SJSA1 (cell line): Measurements from ENCODE around the gene NDUFAF7. TPM values are rescaled to one million over a fixed set of nuclear protein-coding genes. Genes with fewer than 3 reads are reported as not detected.
"Not testable (repeated sequence)": the region's sequence is repeated elsewhere in the genome, so short reads cannot be mapped to it uniquely, and the experiment has no call there.

Experiments
- DNase-seq, 2 experiments: peaks; one replicate each; pipeline ENCODE4 v3.0.0-alpha.2; 2015 to 2020; ENCODE audit warnings: low spot score in 2 of 2, low read depth in 1 of 2
- H3K27ac ChIP-seq: fragments of 250-450 bp; sonication (Bioruptor Pico); 2 replicates; pipeline ENCODE4 v1.5.1; 2020; ENCODE audit warnings: mild to moderate bottlenecking, moderate library complexity
- H3K27me3 ChIP-seq: fragments of 250-450 bp; sonication (Bioruptor Pico); replicated peaks from 2 replicates; pipeline ENCODE4 v1.5.1; 2020; ENCODE audit warnings: mild to moderate bottlenecking, moderate library complexity
- H3K36me3 ChIP-seq: fragments of 250-450 bp; sonication (Bioruptor Pico); 2 replicates; pipeline ENCODE4 v1.5.1; 2020; ENCODE audit warnings: mild to moderate bottlenecking
- H3K4me1 ChIP-seq: fragments of 250-450 bp; sonication (Bioruptor Pico); replicated peaks from 2 replicates; pipeline ENCODE4 v1.6.1; 2021; ENCODE audit warnings: mild to moderate bottlenecking
- H3K4me3 ChIP-seq: fragments of 250-450 bp; sonication (Bioruptor Pico); 2 replicates; pipeline ENCODE4 v1.5.1; 2020; ENCODE audit warnings: mild to moderate bottlenecking
- H3K9me3 ChIP-seq: fragments of 250-450 bp; sonication (Bioruptor Pico); replicated peaks from 2 replicates; pipeline ENCODE4 v1.5.1; 2020; ENCODE audit warnings: mild to moderate bottlenecking
- total RNA-seq: library from RNA; depleted of rRNA; stranded (reverse); fragments of >200 nt; shearing (Covaris generic); gene quantifications from 2 replicates; pipeline ENCODE4 v1.2.3, GENCODE V29; 2014; rRNA removed

Gene NDUFAF7, protein sequence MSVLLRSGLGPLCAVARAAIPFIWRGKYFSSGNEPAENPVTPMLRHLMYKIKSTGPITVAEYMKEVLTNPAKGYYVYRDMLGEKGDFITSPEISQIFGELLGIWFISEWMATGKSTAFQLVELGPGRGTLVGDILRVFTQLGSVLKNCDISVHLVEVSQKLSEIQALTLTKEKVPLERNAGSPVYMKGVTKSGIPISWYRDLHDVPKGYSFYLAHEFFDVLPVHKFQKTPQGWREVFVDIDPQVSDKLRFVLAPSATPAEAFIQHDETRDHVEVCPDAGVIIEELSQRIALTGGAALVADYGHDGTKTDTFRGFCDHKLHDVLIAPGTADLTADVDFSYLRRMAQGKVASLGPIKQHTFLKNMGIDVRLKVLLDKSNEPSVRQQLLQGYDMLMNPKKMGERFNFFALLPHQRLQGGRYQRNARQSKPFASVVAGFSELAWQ
- total RNA-seq: 9.8 and 16.6 TPM in 2 replicates

DNA sequence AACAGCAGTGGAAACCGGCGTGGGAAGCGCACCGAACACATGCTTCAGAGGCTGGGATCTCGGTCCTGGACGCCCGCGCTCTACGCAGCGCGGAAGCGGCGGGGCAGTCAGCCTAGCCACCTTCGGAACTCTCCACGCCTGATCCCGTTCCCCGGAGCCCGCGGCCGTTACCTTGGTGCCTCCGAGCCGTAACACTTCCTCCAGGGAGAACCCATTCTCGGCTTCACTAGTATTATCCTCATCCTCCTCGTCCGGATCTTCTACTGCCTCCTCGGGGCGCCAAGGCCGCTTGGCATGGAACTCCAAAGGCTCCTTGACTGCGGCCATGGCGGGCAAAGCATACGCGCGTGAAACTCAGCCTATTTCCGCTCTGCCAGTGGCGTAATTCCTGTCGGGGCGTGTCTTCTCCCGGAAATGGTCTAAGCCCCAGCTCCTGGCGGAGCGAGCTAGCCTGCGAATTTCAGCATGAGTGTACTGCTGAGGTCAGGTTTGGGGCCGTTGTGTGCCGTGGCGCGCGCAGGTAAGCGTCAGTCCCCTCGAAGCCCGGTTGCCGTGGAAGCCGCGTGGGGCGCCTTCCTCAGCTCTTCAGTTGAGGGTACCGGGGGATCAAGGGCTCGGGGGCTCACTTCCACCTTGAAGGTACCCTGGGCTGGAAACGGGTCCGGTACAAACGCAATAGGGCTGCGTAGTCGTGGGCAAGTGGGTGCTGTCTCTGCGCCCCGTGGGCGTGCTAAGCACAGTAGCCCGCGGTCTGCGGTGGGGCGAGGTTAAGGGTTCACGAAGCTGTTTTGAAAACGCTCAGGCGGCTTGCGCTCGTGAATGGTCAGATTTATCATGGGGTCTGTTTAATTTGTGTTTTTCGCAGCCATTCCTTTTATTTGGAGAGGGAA, at the start of gene NDUFAF7, which contains the start of gene CEBPZ:
NDUFAF7 (plus strand) TSS at position 418 of the 890 bp plus-strand sequence; CDS start at position 466, 48 bp downstream.
CEBPZ (minus strand) TSS at position 356 of the 890 bp plus-strand sequence; CDS start at position 327, 29 bp downstream.
- DNase-seq: peak; percentile 84 to 90
- Histone ChIP-seq H3K9me3 (no peaks in the 10 kb centered on the region), H3K27ac (peak within 1 kb of the TSS; percentile 67), H3K4me1 (peaks cover 13% of the 10 kb centered on the region; the same call in 1 of the 2 replicates), H3K27me3 (no peaks in the 10 kb centered on the region), H3K4me3 (peak within 1 kb of the TSS; percentile 83), H3K36me3 (peaks cover 49% of the 10 kb centered on the region)

- Histone ChIP-seq H3K27me3 (no peaks in the 10 kb centered on the region), H3K4me3 (no peak overlapping the region), H3K9me3 (no peaks in the 10 kb centered on the region), H3K4me1 (peaks cover 17% of the 10 kb centered on the region), H3K27ac (peak overlapping the region; percentile 27), H3K36me3 (no peaks in the 10 kb centered on the region)
- DNase-seq: peak in 1 of 2 experiments; percentile 37
These were observed 49.5 kb upstream of the NDUFAF7 start for GRCh38 chr2:37181726-37182684.

DNA sequence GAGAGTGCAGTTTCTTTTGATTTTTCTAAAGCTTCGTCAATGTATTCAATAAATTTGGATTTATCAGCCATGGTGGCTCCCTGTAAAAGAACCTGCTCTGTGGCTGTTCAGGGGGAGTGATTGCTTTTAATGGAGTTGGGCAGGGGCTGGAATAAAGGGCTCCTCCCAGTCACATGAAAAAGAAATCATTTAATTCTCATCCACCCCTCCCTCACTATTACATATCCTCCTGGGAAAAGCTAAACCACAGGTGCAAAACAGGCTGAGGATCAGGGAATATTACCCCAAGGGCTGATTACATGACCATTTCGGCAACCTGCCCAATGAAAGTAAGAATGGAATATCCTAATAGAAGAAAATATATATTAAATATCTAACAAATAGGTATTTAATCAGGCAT, 42.9 kb upstream of the NDUFAF7 start, which contains the start of gene SULT6B1:
SULT6B1 (minus strand) TSS at position 101 of the 400 bp plus-strand sequence; CDS start at position 71, 30 bp downstream.
- Histone ChIP-seq H3K4me3 (no peak within 1 kb of the TSS), H3K27me3 (no peaks in the 10 kb centered on the region), H3K9me3 (no peaks in the 10 kb centered on the region), H3K4me1 (peaks cover 11% of the 10 kb centered on the region), H3K36me3 (no peaks in the 10 kb centered on the region), H3K27ac (peak within 1 kb of the TSS; percentile 18; the same call in 1 of the 2 replicates)
- no peak for DNase-seq

DNA sequence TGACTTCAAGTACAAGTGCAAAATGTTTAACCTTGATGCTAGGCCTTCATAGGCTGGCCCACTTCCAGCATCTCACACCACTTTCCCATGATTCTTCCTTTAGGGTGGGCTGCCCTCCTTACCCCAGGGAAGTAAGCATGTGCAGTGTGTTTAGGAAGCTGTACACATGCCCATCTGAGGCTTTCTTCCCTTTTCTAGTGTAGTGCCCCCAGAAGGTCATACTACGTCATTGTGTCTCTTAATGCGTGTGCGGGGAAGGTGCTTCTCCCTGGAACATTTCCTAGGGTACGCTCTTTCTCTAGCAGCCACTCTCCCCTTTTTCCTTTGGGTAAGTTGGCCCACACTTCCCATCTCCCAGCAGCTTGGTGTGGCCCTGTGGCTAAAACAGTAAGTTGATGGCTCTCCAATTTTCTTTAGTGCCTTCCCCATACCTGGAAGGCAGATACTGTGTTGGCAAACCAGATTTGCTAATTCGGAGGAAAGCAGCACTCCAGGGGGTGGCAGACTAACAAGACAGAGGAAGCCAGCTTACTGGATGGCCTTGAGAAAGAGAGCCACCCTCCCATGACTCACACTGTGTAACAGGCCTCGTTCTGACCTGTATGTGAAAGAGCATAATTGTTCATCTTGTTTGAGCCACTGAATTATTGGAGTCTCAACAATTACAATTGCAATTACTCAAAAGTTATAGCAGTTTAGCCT, 41.9 kb upstream of the NDUFAF7 start:
- Histone ChIP-seq H3K9me3 (no peaks in the 10 kb centered on the region), H3K36me3 (no peaks in the 10 kb centered on the region), H3K4me3 (no peak overlapping the region), H3K27ac (peak overlapping the region; percentile 18; the same call in 1 of the 2 replicates), H3K4me1 (peaks cover 11% of the 10 kb centered on the region), H3K27me3 (no peaks in the 10 kb centered on the region)
- DNase-seq: peak; percentile 52 to 73

GRCh38 chr2:37190290-37190689, 41.2 kb upstream of the NDUFAF7 start:
- H3K9me3 ChIP-seq: no peaks in the 10 kb centered on the region
- DNase-seq: no peak
- H3K27ac ChIP-seq: no peak overlapping the region

GRCh38 chr2:37191253-37191652, 40.2 kb upstream of the NDUFAF7 start:
- Histone ChIP-seq H3K27me3 (no peaks in the 10 kb centered on the region), H3K9me3 (no peaks in the 10 kb centered on the region), H3K36me3 (no peaks in the 10 kb centered on the region), H3K27ac (no peak overlapping the region), H3K4me3 (no peak overlapping the region), H3K4me1 (peaks cover 15% of the 10 kb centered on the region)
- DNase-seq: no peak

More at GRCh38 chr2:37190290-37190689, 41.2 kb upstream of the NDUFAF7 start:
- H3K27me3 ChIP-seq: no peaks in the 10 kb centered on the region
- H3K4me1 ChIP-seq: peaks cover 11% of the 10 kb centered on the region
- H3K36me3 ChIP-seq: no peaks in the 10 kb centered on the region
- no peak overlapping the region for H3K4me3 ChIP-seq

DNA sequence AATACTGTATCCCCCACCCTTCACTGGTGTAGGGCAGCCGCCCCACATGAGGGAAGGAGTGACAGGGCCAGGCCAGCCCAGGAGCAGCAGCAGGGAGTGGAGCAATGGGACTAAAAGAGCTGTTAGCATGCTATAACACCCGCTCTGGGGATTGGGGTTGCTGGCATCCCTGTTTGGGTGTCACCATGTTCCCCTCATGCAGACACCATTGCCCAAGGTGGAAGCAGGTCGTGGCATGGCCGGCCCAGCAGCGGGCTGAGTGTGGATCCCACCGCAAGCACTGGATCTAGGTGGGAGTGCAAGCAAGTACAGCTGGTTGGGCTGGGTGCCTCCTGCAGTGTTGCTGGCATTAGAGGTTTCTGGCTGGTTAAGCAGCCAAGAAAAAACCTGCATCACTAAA, 39.7 kb upstream of the NDUFAF7 start:
- H3K27me3 ChIP-seq: no peaks in the 10 kb centered on the region
- DNase-seq: no peak
- peaks cover 5% of the 10 kb centered on the region for H3K36me3 ChIP-seq
- H3K4me1 ChIP-seq: peaks cover 17% of the 10 kb centered on the region
- H3K4me3 ChIP-seq: no peak overlapping the region
- H3K9me3 ChIP-seq: no peaks in the 10 kb centered on the region
- no peak overlapping the region for H3K27ac ChIP-seq

GRCh38 chr2:37192551-37192950, 38.9 kb upstream of the NDUFAF7 start:
- peaks cover 23% of the 10 kb centered on the region for H3K4me1 ChIP-seq
- no peaks in the 10 kb centered on the region for H3K27me3 ChIP-seq
- H3K36me3 ChIP-seq: peaks cover 13% of the 10 kb centered on the region
- H3K9me3 ChIP-seq: no peaks in the 10 kb centered on the region
- no peak overlapping the region for H3K27ac ChIP-seq
- DNase-seq: no peak
- H3K4me3 ChIP-seq: no peak overlapping the region

DNA sequence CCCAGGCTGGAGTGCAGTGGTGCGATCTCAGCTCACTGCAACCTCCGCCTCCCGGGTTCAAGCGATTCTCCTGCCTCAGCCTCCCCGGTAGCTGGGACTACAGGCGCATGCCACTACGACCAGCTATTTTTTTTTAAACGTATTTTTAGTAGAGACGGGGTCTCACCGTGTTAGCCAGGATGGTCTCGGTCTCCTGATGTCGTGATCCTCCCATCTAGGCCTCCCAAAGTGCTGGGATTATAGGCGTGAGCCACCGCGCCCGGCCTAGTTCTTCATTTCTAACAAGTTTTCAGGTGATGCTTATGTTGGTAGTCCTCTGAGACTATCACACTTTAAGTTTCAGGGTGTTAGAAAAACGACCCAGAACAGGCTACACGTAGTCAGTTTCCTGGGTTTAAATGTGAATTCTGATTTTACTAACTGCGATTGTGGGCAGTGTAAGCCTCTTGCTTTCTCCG, 35.6 kb upstream of the NDUFAF7 start:
- DNase-seq, H3K27me3 ChIP-seq, H3K9me3 ChIP-seq: not testable (repeated sequence)
- Histone ChIP-seq H3K27ac (peak overlapping the region; percentile 69; the same call in 1 of the 2 replicates), H3K4me3 (peak overlapping the region; percentile 84), H3K36me3 (peaks cover 33% of the 10 kb centered on the region), H3K4me1 (peaks cover 31% of the 10 kb centered on the region)

- no peaks in the 10 kb centered on the region for H3K9me3 ChIP-seq
- peak within 1 kb of the TSS; percentile 84 for H3K4me3 ChIP-seq
- H3K4me1 ChIP-seq: peaks cover 38% of the 10 kb centered on the region
- DNase-seq: peak; percentile 77 to 88
- H3K27ac ChIP-seq: peak within 1 kb of the TSS; percentile 69
- H3K36me3 ChIP-seq: peaks cover 37% of the 10 kb centered on the region
- H3K27me3 ChIP-seq: no peaks in the 10 kb centered on the region
These were observed 34.9 kb upstream of the NDUFAF7 start, which contains the start of gene CEBPZOS for GRCh38 chr2:37196320-37197195. Gene CEBPZOS (plus strand): TSS chr2:37196496. CDS start chr2:37199705, 3,209 bp downstream.

DNA sequence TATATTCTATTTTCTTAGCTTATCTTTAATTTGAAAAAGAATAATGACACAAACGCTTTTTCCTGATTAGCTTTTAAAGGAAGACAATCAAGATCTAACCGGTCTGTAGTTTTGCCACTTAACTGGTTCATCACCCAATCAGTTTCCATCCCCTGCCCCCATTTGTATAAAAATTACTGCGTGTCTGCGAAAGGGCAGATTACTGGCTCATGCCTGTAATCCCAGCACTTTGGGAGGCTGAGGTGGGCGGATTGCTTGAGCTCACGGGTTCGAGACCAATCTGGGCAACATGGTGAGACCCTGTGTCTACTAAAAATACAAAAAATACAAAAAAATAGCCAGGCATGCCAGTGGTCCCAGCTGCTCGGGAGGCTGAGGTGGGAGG, 32.8 kb upstream of the NDUFAF7 start:
- H3K36me3 ChIP-seq: peaks cover 48% of the 10 kb centered on the region
- H3K4me1 ChIP-seq: peaks cover 44% of the 10 kb centered on the region
- no peaks in the 10 kb centered on the region for H3K27me3 ChIP-seq
- H3K9me3 ChIP-seq: no peaks in the 10 kb centered on the region
- H3K27ac ChIP-seq: no peak overlapping the region
- no peak for DNase-seq
- no peak overlapping the region for H3K4me3 ChIP-seq
